ENCODE data around the gene PGD.

- TF ChIP-seq CTCF (IDR thresholded peaks at IDR 0.05) = no peak
- no peak for TF ChIP-seq POLR2A (IDR thresholded peaks at IDR 0.05)
- TF ChIP-seq EP300 (IDR thresholded peaks at IDR 0.05) = no peak
These were observed 52.4 kb downstream of the PGD start for GRCh38 chr1:10451287-10451686.

Data from gastroesophageal sphincter (tissue), 3 donors.